Suppressor macrophage (primary cell): Measurements from ENCODE around the gene BLTP3B.
"Not testable (repeated sequence)": the region's sequence is repeated elsewhere in the genome, so short reads cannot be mapped to it uniquely, and the experiment has no call there.

ENCODE experiments used
- DNase-seq, 4 experiments: peaks; one replicate each; pipeline ENCODE4 v3.0.0-alpha.2; 2020 to 2022
- total RNA-seq, 17 experiments: gene quantifications; one replicate each; lab custom pipeline; 2026; ENCODE audit warnings: mixed read lengths in 6 of 17, inconsistent platforms in 3 of 17; lab: John Stamatoyannopoulos, UW

Gene BLTP3B
- total RNA-seq = 27.7 to 122 (median 79.2) reads per million in 17 experiments

- peak; percentile 91 to 97 (median 93) for DNase-seq
These were observed at the start of gene BLTP3B for GRCh38 chr12:100142851-100143559. TSS of gene BLTP3B (minus strand) at chr12:100142874. CDS start at chr12:100142635, 239 bp downstream.

GRCh38 chr12:100189636-100190394, 47.1 kb upstream of the BLTP3B start:
- DNase-seq = peak in 3 of 4 experiments; percentile 5 to 25 (median 9)

- not testable (repeated sequence) for DNase-seq
These were observed 46.4 kb upstream of the BLTP3B start for GRCh38 chr12:100188888-100189635.

- no peak for DNase-seq
These were observed 45.3 kb upstream of the BLTP3B start for GRCh38 chr12:100187857-100188519.

GRCh38 chr12:100187068-100187467, 44.4 kb upstream of the BLTP3B start:
- DNase-seq = no peak

- no peak for DNase-seq
These were observed 43.4 kb upstream of the BLTP3B start for GRCh38 chr12:100186071-100186470.

- DNase-seq = peak in 1 of 4 experiments; percentile 15
These were observed 42.8 kb upstream of the BLTP3B start for GRCh38 chr12:100185361-100185894.

- no peak for DNase-seq
These were observed 42.0 kb upstream of the BLTP3B start for GRCh38 chr12:100184549-100185145.

GRCh38 chr12:100179252-100179651, 36.6 kb upstream of the BLTP3B start:
- no peak for DNase-seq

GRCh38 chr12:100176493-100176892, 33.8 kb upstream of the BLTP3B start:
- DNase-seq = not testable (repeated sequence)

- DNase-seq = no peak
These were observed 31.8 kb upstream of the BLTP3B start for GRCh38 chr12:100174495-100174894.

GRCh38 chr12:100173111-100173510, 30.4 kb upstream of the BLTP3B start:
- no peak for DNase-seq

- DNase-seq = no peak
These were observed 28.6 kb upstream of the BLTP3B start for GRCh38 chr12:100171248-100171647.

- DNase-seq = no peak
These were observed 27.7 kb upstream of the BLTP3B start for GRCh38 chr12:100170313-100170858.

GRCh38 chr12:100169345-100169744, 26.7 kb upstream of the BLTP3B start:
- DNase-seq = no peak

GRCh38 chr12:100168562-100168961, 25.9 kb upstream of the BLTP3B start:
- no peak for DNase-seq

- DNase-seq = no peak
These were observed 23.6 kb upstream of the BLTP3B start for GRCh38 chr12:100166232-100166631.

GRCh38 chr12:100165356-100165755, 22.7 kb upstream of the BLTP3B start:
- no peak for DNase-seq

- DNase-seq = no peak
These were observed 21.6 kb upstream of the BLTP3B start for GRCh38 chr12:100164153-100164704.

- DNase-seq = peak; percentile 62 to 85 (median 69)
These were observed 20.9 kb upstream of the BLTP3B start for GRCh38 chr12:100163416-100164152.
